ENCODE measurements around the gene CT47B1.
"Not testable (repeated sequence)": the region's sequence is repeated elsewhere in the genome, so short reads cannot be mapped to it uniquely, and the experiment has no call there.

The CT47B1 gene

GRCh38 chrX:120875766-120876165 lies at the start of gene CT47B1:
Gene CT47B1 (minus strand): TSS chrX:120875866. CDS start chrX:120875670, 196 bp downstream.
- H3K4me1 Mint-ChIP-seq, H3K27ac Mint-ChIP-seq, H3K27me3 Mint-ChIP-seq, H3K36me3 Mint-ChIP-seq, H3K4me3 Mint-ChIP-seq, H3K9me3 Mint-ChIP-seq: not testable (repeated sequence)

DNA sequence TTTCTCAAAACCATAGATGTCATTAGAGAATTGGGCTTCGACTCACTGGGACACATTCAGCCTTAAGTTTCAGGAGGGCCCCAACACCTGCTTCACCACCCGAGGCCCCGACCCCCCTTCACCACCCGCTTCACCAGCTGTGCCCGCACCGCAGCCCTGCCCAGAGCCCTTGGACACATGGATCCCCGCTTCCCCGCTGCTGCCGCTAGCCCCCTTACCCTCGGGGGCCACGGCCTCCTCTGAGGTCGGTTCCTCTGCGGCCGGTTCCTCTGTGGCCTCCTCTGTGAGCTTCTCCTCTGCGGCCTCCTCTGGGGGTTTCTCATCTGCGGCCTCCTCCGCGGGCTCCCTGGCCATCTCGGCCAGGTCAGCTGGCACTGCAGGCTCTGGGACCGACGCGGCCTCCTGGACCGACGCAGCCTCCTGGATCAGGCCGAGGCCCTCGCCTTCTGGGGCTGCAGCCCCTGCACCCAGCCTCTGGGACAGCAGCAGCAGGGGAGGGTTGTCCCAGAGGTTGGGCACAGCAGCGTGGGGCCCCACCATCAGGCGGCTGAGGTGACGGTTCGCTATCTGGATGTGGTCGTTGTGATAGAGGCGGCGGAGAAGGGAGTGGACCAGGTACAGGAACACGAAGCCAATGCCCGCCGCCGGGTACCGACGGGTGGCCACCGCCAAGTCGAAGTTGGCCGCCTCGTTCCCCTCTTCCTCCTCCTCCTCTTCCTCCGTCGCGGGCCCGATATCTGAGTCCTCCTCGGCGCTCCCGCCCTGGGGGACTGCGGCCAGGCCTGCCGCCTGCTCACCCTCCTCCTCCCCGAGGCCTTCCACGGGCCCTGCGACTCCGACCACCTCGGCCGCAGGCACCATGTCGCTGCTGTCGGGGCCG lies 748 bp downstream of the CT47B1 start:
- Mint-ChIP-seq H3K27me3 (no peaks in the 10 kb centered on the region), H3K4me1 (no peaks in the 10 kb centered on the region), H3K27ac (no peak overlapping the region), H3K36me3 (no peaks in the 10 kb centered on the region), H3K9me3 (no peaks in the 10 kb centered on the region), H3K4me3 (no peak overlapping the region)

GRCh38 chrX:120857240-120857639 lies 18.4 kb downstream of the CT47B1 start:
- peaks cover 14% of the 10 kb centered on the region for H3K4me1 Mint-ChIP-seq
- no peaks in the 10 kb centered on the region for H3K27me3 Mint-ChIP-seq
- no peak overlapping the region for H3K4me3 Mint-ChIP-seq
- H3K27ac Mint-ChIP-seq: no peak overlapping the region
- H3K9me3 Mint-ChIP-seq: no peaks in the 10 kb centered on the region
- H3K36me3 Mint-ChIP-seq: no peaks in the 10 kb centered on the region

GRCh38 chrX:120840827-120841226 lies 34.8 kb downstream of the CT47B1 start:
- Mint-ChIP-seq H3K4me1 (no peaks in the 10 kb centered on the region), H3K27me3 (no peaks in the 10 kb centered on the region), H3K9me3 (no peaks in the 10 kb centered on the region), H3K36me3 (no peaks in the 10 kb centered on the region), H3K27ac (no peak overlapping the region), H3K4me3 (no peak overlapping the region)

GRCh38 chrX:120839491-120839890 lies 36.2 kb downstream of the CT47B1 start:
- no peak overlapping the region for H3K4me3 Mint-ChIP-seq
- H3K27me3 Mint-ChIP-seq: no peaks in the 10 kb centered on the region
- H3K36me3 Mint-ChIP-seq: no peaks in the 10 kb centered on the region
- H3K9me3 Mint-ChIP-seq: no peaks in the 10 kb centered on the region
- no peak overlapping the region for H3K27ac Mint-ChIP-seq
- H3K4me1 Mint-ChIP-seq: no peaks in the 10 kb centered on the region

GRCh38 chrX:120827213-120827612 lies 48.5 kb downstream of the CT47B1 start:
- not testable (repeated sequence) for H3K27ac Mint-ChIP-seq, H3K4me1 Mint-ChIP-seq, H3K36me3 Mint-ChIP-seq, H3K27me3 Mint-ChIP-seq, H3K9me3 Mint-ChIP-seq, H3K4me3 Mint-ChIP-seq

GRCh38 chrX:120825146-120825545 lies 50.5 kb downstream of the CT47B1 start:
- no peaks in the 10 kb centered on the region for H3K4me1 Mint-ChIP-seq
- no peak overlapping the region for H3K27ac Mint-ChIP-seq
- H3K4me3 Mint-ChIP-seq: no peak overlapping the region
- no peaks in the 10 kb centered on the region for H3K36me3 Mint-ChIP-seq
- H3K9me3 Mint-ChIP-seq: no peaks in the 10 kb centered on the region
- no peaks in the 10 kb centered on the region for H3K27me3 Mint-ChIP-seq

- H3K4me3 Mint-ChIP-seq: no peak overlapping the region
- H3K27ac Mint-ChIP-seq: no peak overlapping the region
- no peaks in the 10 kb centered on the region for H3K27me3 Mint-ChIP-seq
- no peaks in the 10 kb centered on the region for H3K9me3 Mint-ChIP-seq
- H3K36me3 Mint-ChIP-seq: no peaks in the 10 kb centered on the region
- H3K4me1 Mint-ChIP-seq: no peaks in the 10 kb centered on the region
Observed at GRCh38 chrX:120824021-120824420, 51.6 kb downstream of the CT47B1 start.

DNA sequence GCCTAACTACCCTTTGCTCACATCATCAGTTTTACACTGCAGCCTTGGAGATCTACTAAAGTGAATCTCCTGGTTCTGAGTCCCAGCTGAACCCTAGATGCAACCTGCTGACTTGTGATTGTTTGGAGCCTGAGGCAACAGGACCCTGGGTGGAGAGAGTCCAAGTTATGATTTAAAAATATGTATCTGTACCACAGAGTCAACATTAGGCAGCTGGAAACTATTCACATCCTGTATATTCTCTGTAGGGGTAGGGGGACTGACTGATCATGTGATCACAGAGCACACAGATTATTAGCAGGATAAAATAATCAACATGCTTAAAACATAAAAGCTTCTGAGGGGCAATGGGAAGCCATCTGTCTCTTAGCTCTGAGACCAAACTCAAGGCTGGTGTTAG lies 52.1 kb downstream of the CT47B1 start:
- Mint-ChIP-seq H3K4me1 (no peaks in the 10 kb centered on the region), H3K4me3 (no peak overlapping the region), H3K27ac (no peak overlapping the region), H3K9me3 (no peaks in the 10 kb centered on the region), H3K27me3 (no peaks in the 10 kb centered on the region), H3K36me3 (no peaks in the 10 kb centered on the region)
